Left lung (tissue), 14 donors: ENCODE data around the gene MICU2. TPM values are rescaled to one million over a fixed set of nuclear protein-coding genes. Genes with fewer than 3 reads are reported as not detected.

Experiments used
- ATAC-seq: fragments of 200-7000 bp; cut with Tn5 transposase; one replicate; pipeline ENCODE4 v1.9.1; 2020; ENCODE audit warnings: moderate library complexity
- DNase-seq, 4 donors: peaks; one replicate each; pipeline ENCODE4 v3.0.0-alpha.2; 2013 to 2020
- H3K27ac ChIP-seq, 2 donors: fragments of 200-600 bp; sonication (generic) in 1 of 2; one replicate each; pipeline versions ENCODE4 v1.5.0 to v1.8.0; 2020 to 2021
- H3K27me3 ChIP-seq, 2 donors: fragments of 200-600 bp; sonication (generic) in 1 of 2; one replicate each; pipeline versions ENCODE4 v1.5.0 to v1.8.0; 2020 to 2021
- H3K36me3 ChIP-seq, 2 donors: fragments of 200-600 bp; sonication (generic) in 1 of 2; one replicate each; pipeline versions ENCODE4 v1.5.0 to v1.8.0; 2020 to 2021
- H3K4me1 ChIP-seq, 2 donors: fragments of 200-600 bp; one replicate each; pipeline ENCODE4 v1.8.0; 2021
- H3K4me3 ChIP-seq, 2 donors: fragments of 200-600 bp; sonication (generic) in 1 of 2; one replicate each; pipeline versions ENCODE4 v1.5.0 to v1.8.0; 2020 to 2021; ENCODE audit warnings: mild to moderate bottlenecking in 1 of 2
- H3K9me3 ChIP-seq, 2 donors: fragments of 200-600 bp; sonication (generic) in 1 of 2; one replicate each; pipeline versions ENCODE4 v1.5.0 to v1.8.0; 2020 to 2021
- intact Hi-C, 2 donors: fragments of 100-400 bp; cut with DNase I; formaldehyde crosslinking; loops; one replicate each; pipeline versions ENCODE4 v1.11.2 to v1.14.2; 2022
- long read RNA-seq, 12 donors: library from polyadenylated mRNA in 2 of 12; unstranded in 2 of 12; transcript quantifications; one replicate each; pipeline ENCODE4 v2.0.0 and lab custom pipeline, GENCODE V29; 2019 to 2026
- polyA plus RNA-seq, 6 donors: library from polyadenylated mRNA; unstranded; fragments of 120-200 nt; gene quantifications; one replicate each; pipeline ENCODE4 v1.2.1, GENCODE V29; 2013; ENCODE audit not compliant: insufficient read length in 6 of 6
- total RNA-seq, 2 donors: library from RNA; stranded (reverse); fragmentation: NEBNext Ultra II Directional; extraction: Animal tissue kit (Norgen Biotek cat#: 25700); gene quantifications; one replicate each; pipeline ENCODE4 v1.2.1, GENCODE V29; 2021
- TF ChIP-seq, protein P1 (sequence below), 2 donors: fragments of 200-600 bp; sonication (generic) in 1 of 2; IDR thresholded peaks; one replicate each; pipeline versions ENCODE4 v1.5.0 to v1.8.0; 2021; ENCODE audit warnings: antibody characterized with exemption in 2 of 2
- donor health status: DM: no; HTN: yes; CAD: no.
- donor health status: DM: no; HTN: no; CAD: no.

MICU2 gene, protein sequence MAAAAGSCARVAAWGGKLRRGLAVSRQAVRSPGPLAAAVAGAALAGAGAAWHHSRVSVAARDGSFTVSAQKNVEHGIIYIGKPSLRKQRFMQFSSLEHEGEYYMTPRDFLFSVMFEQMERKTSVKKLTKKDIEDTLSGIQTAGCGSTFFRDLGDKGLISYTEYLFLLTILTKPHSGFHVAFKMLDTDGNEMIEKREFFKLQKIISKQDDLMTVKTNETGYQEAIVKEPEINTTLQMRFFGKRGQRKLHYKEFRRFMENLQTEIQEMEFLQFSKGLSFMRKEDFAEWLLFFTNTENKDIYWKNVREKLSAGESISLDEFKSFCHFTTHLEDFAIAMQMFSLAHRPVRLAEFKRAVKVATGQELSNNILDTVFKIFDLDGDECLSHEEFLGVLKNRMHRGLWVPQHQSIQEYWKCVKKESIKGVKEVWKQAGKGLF
- total RNA-seq (10 to 100 TPM; 32.4 to 35.2 TPM), polyA plus RNA-seq (10 to 100 TPM; 68.6 to 96.7 (median 81.5) TPM)
- long read RNA-seq, donor 1, transcript MICU2-201 (12 exons, 1,920 nt), result major isoform, 14 of 18 reads
- long read RNA-seq, donor 1, partial matches to known transcripts, result 0 of 18 reads
- long read RNA-seq, donor 1, other reads (novel, unspliced or antisense), result 0 of 18 reads
- long read RNA-seq, donor 2, transcript MICU2-206 (3 exons, 1,009 nt), result minor isoform, 6 of 22 reads
- long read RNA-seq, donor 2, transcript MICU2-201 (12 exons, 1,920 nt), result major isoform, 16 of 22 reads
- long read RNA-seq, donor 2, partial matches to known transcripts, result 0 of 22 reads
- long read RNA-seq, donor 2, other reads (novel, unspliced or antisense), result 0 of 22 reads
- long read RNA-seq, donor 3, transcript MICU2-201 (12 exons, 1,920 nt), result major isoform, 9 of 10 reads
- long read RNA-seq, donor 3, partial matches to known transcripts, result 0 of 10 reads
- long read RNA-seq, donor 3, other reads (novel, unspliced or antisense), result 0 of 10 reads
- long read RNA-seq, donor 4, transcript MICU2-201 (12 exons, 1,920 nt), result major isoform, 22 of 28 reads
- long read RNA-seq, donor 4, partial matches to known transcripts, result 4 of 28 reads
- long read RNA-seq, donor 4, other reads (novel, unspliced or antisense), result 2 of 28 reads
- long read RNA-seq, donor 5, transcript MICU2-201 (12 exons, 1,920 nt), result major isoform, 8 of 11 reads
- long read RNA-seq, donor 5, partial matches to known transcripts, result 0 of 11 reads
- long read RNA-seq, donor 5, other reads (novel, unspliced or antisense), result 0 of 11 reads
- long read RNA-seq, donor 6, transcript MICU2-201 (12 exons, 1,920 nt), result major isoform, 7 of 15 reads
- long read RNA-seq, donor 6, partial matches to known transcripts, result 8 of 15 reads
- long read RNA-seq, donor 6, other reads (novel, unspliced or antisense), result 0 of 15 reads
- long read RNA-seq, donor 7, transcript MICU2-201 (12 exons, 1,920 nt), result major isoform, 9 of 10 reads
- long read RNA-seq, donor 7, partial matches to known transcripts, result 0 of 10 reads
- long read RNA-seq, donor 7, other reads (novel, unspliced or antisense), result 0 of 10 reads
- long read RNA-seq, donor 8, transcript MICU2-201 (12 exons, 1,920 nt), result major isoform, 14 of 20 reads
- long read RNA-seq, donor 8, transcript MICU2-206 (3 exons, 1,009 nt), result minor isoform, 6 of 20 reads
- long read RNA-seq, donor 8, partial matches to known transcripts, result 0 of 20 reads
- long read RNA-seq, donor 8, other reads (novel, unspliced or antisense), result 0 of 20 reads
- long read RNA-seq, donor 9, result 0 reads
- long read RNA-seq, donor 10, transcript MICU2-201 (12 exons, 1,920 nt), result major isoform, 7 of 14 reads
- long read RNA-seq, donor 10, partial matches to known transcripts, result 4 of 14 reads
- long read RNA-seq, donor 10, other reads (novel, unspliced or antisense), result 3 of 14 reads
- long read RNA-seq, donor 11, transcript MICU2-201 (12 exons, 1,920 nt), result major isoform, 13 of 16 reads
- long read RNA-seq, donor 11, partial matches to known transcripts, result 0 of 16 reads
- long read RNA-seq, donor 11, other reads (novel, unspliced or antisense), result 0 of 16 reads
- long read RNA-seq, donor 12, transcript MICU2-206 (3 exons, 1,009 nt), result minor isoform, 6 of 17 reads
- long read RNA-seq, donor 12, transcript MICU2-201 (12 exons, 1,920 nt), result major isoform, 11 of 17 reads
- long read RNA-seq, donor 12, partial matches to known transcripts, result 0 of 17 reads
- long read RNA-seq, donor 12, other reads (novel, unspliced or antisense), result 0 of 17 reads

DNA sequence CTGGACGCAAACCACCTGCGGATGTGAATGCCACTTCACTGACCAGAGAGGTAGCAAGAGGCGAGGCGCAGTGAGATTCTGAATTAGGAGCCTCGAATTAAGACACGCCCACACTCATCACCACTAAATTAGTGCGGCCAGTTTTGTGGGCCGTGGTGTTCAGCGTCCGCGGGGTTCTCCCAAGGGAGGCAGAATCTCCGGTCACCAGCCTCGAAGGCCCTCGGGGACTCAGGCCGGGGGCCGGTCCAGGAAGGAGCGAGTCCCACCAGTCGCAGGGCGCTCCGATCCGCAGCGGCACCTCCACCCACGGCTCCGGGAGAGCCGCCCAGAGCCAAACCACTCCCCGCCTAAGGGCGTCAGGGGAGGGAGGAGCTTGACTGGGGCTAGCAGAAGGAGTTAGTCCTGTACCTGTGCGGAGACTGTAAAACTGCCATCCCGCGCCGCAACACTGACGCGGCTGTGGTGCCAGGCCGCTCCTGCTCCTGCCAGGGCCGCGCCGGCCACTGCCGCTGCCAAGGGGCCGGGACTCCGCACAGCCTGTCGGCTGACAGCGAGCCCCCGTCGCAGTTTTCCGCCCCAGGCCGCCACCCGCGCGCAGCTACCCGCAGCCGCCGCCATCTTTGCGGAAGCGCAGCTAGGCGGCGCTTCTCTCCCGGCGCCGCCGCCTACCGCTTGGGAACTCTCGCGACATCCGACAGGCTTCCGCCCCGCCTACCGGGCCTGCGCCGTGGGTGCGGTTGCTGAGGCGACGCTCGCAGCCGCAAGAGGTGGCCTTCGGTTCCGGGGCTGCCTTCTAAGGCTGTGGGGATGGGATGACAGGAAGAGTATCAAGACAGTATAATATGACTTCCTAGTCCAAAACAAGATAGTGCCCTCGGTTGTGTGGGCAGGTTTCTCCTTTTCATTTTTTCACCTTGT, at the start of gene MICU2:
TSS of gene MICU2 (minus strand) at position 640 of the 918 bp plus-strand sequence. CDS start at position 618, 22 bp downstream.
- peaks cover 0 to 18% of the 10 kb centered on the region in 2 donors for H3K27me3 ChIP-seq
- peak; percentile 99 for ATAC-seq
- peak within 1 kb of the TSS; percentile 61 to 71 for H3K4me3 ChIP-seq
- H3K9me3 ChIP-seq, result no peaks in the 10 kb centered on the region
- intact Hi-C loops, result no loop called here
- TF ChIP-seq, protein P1, sequence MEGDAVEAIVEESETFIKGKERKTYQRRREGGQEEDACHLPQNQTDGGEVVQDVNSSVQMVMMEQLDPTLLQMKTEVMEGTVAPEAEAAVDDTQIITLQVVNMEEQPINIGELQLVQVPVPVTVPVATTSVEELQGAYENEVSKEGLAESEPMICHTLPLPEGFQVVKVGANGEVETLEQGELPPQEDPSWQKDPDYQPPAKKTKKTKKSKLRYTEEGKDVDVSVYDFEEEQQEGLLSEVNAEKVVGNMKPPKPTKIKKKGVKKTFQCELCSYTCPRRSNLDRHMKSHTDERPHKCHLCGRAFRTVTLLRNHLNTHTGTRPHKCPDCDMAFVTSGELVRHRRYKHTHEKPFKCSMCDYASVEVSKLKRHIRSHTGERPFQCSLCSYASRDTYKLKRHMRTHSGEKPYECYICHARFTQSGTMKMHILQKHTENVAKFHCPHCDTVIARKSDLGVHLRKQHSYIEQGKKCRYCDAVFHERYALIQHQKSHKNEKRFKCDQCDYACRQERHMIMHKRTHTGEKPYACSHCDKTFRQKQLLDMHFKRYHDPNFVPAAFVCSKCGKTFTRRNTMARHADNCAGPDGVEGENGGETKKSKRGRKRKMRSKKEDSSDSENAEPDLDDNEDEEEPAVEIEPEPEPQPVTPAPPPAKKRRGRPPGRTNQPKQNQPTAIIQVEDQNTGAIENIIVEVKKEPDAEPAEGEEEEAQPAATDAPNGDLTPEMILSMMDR (IDR thresholded peaks at IDR 0.05), result no peak
- H3K36me3 ChIP-seq, result no peaks in the 10 kb centered on the region
- peak; percentile 94 to 99 (median 96) for DNase-seq
- peak within 1 kb of the TSS; percentile 98 to 99 for H3K27ac ChIP-seq
- H3K4me1 ChIP-seq, result peaks cover 0 to 24% of the 10 kb centered on the region in 2 donors

DNA sequence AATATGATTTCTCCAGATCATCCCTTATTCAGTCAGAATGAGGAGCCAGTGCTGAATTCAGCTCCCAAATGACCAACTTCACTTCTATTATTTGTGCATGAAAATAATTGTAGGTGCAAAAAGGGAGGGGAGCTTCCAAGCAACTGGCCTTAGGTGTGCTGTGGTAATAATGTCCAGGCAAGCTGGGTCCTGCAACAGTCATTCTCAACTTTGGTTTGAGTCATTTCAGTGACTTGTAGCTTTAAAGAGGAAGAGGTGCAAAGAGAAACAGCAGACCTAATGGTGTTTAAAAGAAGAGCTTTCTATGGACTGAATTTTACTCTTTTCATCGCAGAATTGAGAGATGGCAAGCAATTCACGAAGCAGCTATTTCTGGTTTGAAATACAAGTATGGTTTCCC, 37.7 kb upstream of the MICU2 start:
- intact Hi-C loops, result no loop called here
- Histone ChIP-seq H3K4me3 (no peak overlapping the region), H3K27ac (no peak overlapping the region), H3K9me3 (no peaks in the 10 kb centered on the region), H3K27me3 (no peaks in the 10 kb centered on the region), H3K36me3 (no peaks in the 10 kb centered on the region), H3K4me1 (peaks cover 0 to 4% of the 10 kb centered on the region in 2 donors)
- no peak for DNase-seq
- TF ChIP-seq, protein P1 (IDR thresholded peaks at IDR 0.05), result no peak
- ATAC-seq, result no peak

DNA sequence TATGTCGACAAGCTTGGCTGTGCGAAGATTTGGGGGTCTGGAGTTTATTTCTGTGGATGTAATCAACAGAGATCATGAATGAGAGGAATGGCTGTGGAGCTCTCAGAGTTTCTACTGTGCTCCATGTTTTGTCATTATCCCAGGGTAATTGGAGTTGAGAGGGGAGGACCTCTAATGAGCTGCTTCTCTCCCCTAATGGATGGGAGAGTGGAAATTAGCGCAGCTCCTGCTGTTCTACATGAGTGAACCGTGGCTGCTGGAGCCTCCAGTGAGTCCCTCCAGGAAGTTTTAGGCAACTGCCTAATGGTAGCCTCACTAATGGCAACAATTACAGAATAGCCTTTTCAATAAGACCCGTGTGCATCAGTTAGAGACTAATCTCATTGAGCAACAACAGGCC, 35.6 kb upstream of the MICU2 start:
- no peak overlapping the region for H3K27ac ChIP-seq
- DNase-seq (no peak), ATAC-seq (no peak)
- no peak overlapping the region for H3K4me3 ChIP-seq
- TF ChIP-seq, protein P1 (IDR thresholded peaks at IDR 0.05), result no peak
- peaks cover 0 to 4% of the 10 kb centered on the region in 2 donors for H3K4me1 ChIP-seq
- H3K9me3 ChIP-seq, result no peaks in the 10 kb centered on the region
- intact Hi-C loops, result loop anchor here in 1 of 2 donors (5.0 kb wide), 1 partner anchor 638 kb away; no protein-coding TSS in a partner anchor
- H3K27me3 ChIP-seq, result no peaks in the 10 kb centered on the region
- no peaks in the 10 kb centered on the region for H3K36me3 ChIP-seq
